Ascending aorta (tissue), 2 donors: Measurements from ENCODE around the gene ITGA7. TPM values are rescaled to one million over a fixed set of nuclear protein-coding genes. Genes with fewer than 3 reads are reported as not detected.

Source experiments
- DNase-seq, 2 donors: peaks; one replicate each; pipeline ENCODE4 v3.0.0-alpha.2; 2019; ENCODE audit warnings: low spot score in 2 of 2
- H3K27ac ChIP-seq, 2 donors: fragments of 200-600 bp; sonication (generic); one replicate each; pipeline ENCODE4 v1.5.1; 2016 to 2017; ENCODE audit warnings: mild to moderate bottlenecking in 1 of 2
- H3K27me3 ChIP-seq: fragments of 200-600 bp; sonication (generic); one replicate; pipeline ENCODE4 v1.5.1; 2017
- H3K36me3 ChIP-seq, 2 donors: fragments of 200-600 bp; sonication (generic); one replicate each; pipeline ENCODE4 v1.5.1; 2016
- H3K4me1 ChIP-seq, 2 donors: fragments of 200-600 bp; sonication (generic); one replicate each; pipeline ENCODE4 v1.5.1; 2016 to 2017; ENCODE audit warnings: mild to moderate bottlenecking in 1 of 2
- H3K4me3 ChIP-seq, 2 donors: fragments of 200-600 bp; sonication (generic); one replicate each; pipeline ENCODE4 v1.5.1; 2016 to 2017; ENCODE audit warnings: mild to moderate bottlenecking in 1 of 2
- H3K9me3 ChIP-seq, 2 donors: fragments of 200-600 bp; sonication (generic); one replicate each; pipeline ENCODE4 v1.5.1; 2016
- CTCF ChIP-seq, 3 experiments: fragments of 200-600 bp in 2 of 3; fragments of 450-650 bp in 1 of 3; sonication (generic) in 2 of 3; IDR thresholded peaks; one replicate each; pipeline ENCODE4 v1.5.1; 2016 to 2019; ENCODE audit warnings: antibody characterized with exemption in 3 of 3, mild to moderate bottlenecking in 1 of 3, moderate library complexity in 1 of 3
- intact Hi-C: fragments of 100-400 bp; cut with DNase I; formaldehyde crosslinking; loops from one replicate; pipeline ENCODE4 v1.15.1; 2023
- total RNA-seq: library from RNA; depleted of rRNA; stranded (reverse); fragments of >200 nt; gene quantifications from one replicate; pipeline ENCODE4 v1.1.0, GENCODE V29; 2016

Gene ITGA7
- total RNA-seq, 1 donor from 2014 or later = 246 TPM

GRCh38 chr12:55696141-55696540 lies 11.6 kb downstream of the ITGA7 start:
- TF ChIP-seq CTCF (IDR thresholded peaks at IDR 0.05) = no peak
- no peaks in the 10 kb centered on the region for H3K9me3 ChIP-seq
- no peak for DNase-seq
- intact Hi-C loops = no loop called here
- H3K36me3 ChIP-seq = peaks cover 96% of the 10 kb centered on the region in 2 donors
- no peak overlapping the region for H3K27ac ChIP-seq
- no peaks in the 10 kb centered on the region for H3K27me3 ChIP-seq
- H3K4me3 ChIP-seq = no peak overlapping the region
- H3K4me1 ChIP-seq = peaks cover 0 to 8% of the 10 kb centered on the region in 2 donors

GRCh38 chr12:55695349-55695748 lies 12.4 kb downstream of the ITGA7 start:
- peaks cover 91 to 94% of the 10 kb centered on the region in 2 donors for H3K36me3 ChIP-seq
- intact Hi-C loops = no loop called here
- no peak overlapping the region for H3K4me3 ChIP-seq
- H3K27me3 ChIP-seq = no peaks in the 10 kb centered on the region
- no peak for DNase-seq
- no peak for TF ChIP-seq CTCF (IDR thresholded peaks at IDR 0.05)
- no peaks in the 10 kb centered on the region for H3K9me3 ChIP-seq
- no peaks in the 10 kb centered on the region for H3K4me1 ChIP-seq
- no peak overlapping the region for H3K27ac ChIP-seq

- no peak for DNase-seq
- intact Hi-C loops = no loop called here
- no peak for TF ChIP-seq CTCF (IDR thresholded peaks at IDR 0.05)
- Histone ChIP-seq H3K27ac (no peak overlapping the region), H3K4me3 (no peak overlapping the region), H3K9me3 (no peaks in the 10 kb centered on the region), H3K27me3 (no peaks in the 10 kb centered on the region), H3K4me1 (no peaks in the 10 kb centered on the region), H3K36me3 (peaks cover 86 to 87% of the 10 kb centered on the region in 2 donors)
Measured at GRCh38 chr12:55694651-55695050, 13.1 kb downstream of the ITGA7 start.

- H3K27me3 ChIP-seq = no peaks in the 10 kb centered on the region
- no peak overlapping the region for H3K27ac ChIP-seq
- intact Hi-C loops = no loop called here
- no peak for DNase-seq
- H3K9me3 ChIP-seq = no peaks in the 10 kb centered on the region
- H3K36me3 ChIP-seq = peaks cover 83 to 85% of the 10 kb centered on the region in 2 donors
- H3K4me3 ChIP-seq = no peak overlapping the region
- H3K4me1 ChIP-seq = no peaks in the 10 kb centered on the region
- no peak for TF ChIP-seq CTCF (IDR thresholded peaks at IDR 0.05)
Measured at GRCh38 chr12:55694188-55694515, 13.6 kb downstream of the ITGA7 start.

GRCh38 chr12:55693323-55694187 lies 14.1 kb downstream of the ITGA7 start:
- Histone ChIP-seq H3K9me3 (no peaks in the 10 kb centered on the region), H3K27ac (no peak overlapping the region), H3K36me3 (peaks cover 83 to 85% of the 10 kb centered on the region in 2 donors), H3K27me3 (no peaks in the 10 kb centered on the region), H3K4me1 (no peaks in the 10 kb centered on the region), H3K4me3 (no peak overlapping the region)
- TF ChIP-seq CTCF (IDR thresholded peaks at IDR 0.05) = no peak
- peak in 1 of 2 donors; percentile 54 for DNase-seq
- intact Hi-C loops = no loop called here
